ENCODE results near the gene ZNF569. TPM values are rescaled to one million over a fixed set of nuclear protein-coding genes. Genes with fewer than 3 reads are reported as not detected.
"Not testable (repeated sequence)": the region's sequence is repeated elsewhere in the genome, so short reads cannot be mapped to it uniquely, and the experiment has no call there.

The ZNF569 gene
- total RNA-seq = 6.3 TPM

DNA sequence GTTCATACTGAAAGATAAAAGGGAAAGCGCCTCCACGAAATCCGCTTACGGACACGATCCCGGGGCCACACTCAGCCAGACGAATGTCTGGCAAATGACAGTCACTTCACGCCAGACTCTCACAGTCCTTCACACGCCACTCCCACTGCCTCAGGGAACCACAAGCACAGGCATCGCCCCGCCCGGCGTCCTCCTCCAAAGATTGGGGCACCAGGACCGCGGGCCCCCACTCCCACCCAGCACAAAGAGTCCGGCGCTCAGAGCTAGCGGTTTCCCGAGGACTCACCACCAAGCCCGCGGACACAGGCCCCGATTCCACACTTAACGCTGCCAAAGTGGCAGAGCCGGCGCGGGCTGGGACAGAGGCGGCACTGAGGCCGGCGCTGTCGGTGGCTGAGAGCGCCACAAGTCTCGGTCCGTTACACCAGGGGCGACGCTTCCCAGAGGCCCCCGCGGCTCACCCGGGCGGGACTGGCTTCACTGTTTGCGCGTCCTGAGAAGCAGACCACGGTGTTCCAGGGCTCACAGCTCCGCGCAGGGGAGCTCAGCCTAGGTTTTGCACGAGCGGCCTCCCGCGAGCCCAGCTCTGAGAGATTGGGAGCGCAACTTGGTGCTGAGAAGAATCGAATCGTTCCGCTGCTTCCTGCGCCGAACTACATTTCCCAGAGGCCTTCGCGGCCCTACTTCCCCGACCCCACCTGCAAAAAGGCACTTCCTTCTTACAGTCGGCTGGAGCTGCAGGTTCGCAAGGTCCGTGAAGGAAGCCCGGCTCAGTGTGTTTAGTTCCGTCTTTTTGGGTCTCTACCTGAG, at the start of gene ZNF569:
Gene ZNF569, minus strand, starts transcription at position 647 of the 810 bp plus-strand sequence. CDS start 22,523 bp downstream, outside the sequence.
- peak; percentile 91 for DNase-seq (ENCODE audit: low spot score)

- no peak for DNase-seq (ENCODE audit: low spot score)
Measured at GRCh38 chr19:37513397-37513796, 46.2 kb upstream of the ZNF569 start.

DNA sequence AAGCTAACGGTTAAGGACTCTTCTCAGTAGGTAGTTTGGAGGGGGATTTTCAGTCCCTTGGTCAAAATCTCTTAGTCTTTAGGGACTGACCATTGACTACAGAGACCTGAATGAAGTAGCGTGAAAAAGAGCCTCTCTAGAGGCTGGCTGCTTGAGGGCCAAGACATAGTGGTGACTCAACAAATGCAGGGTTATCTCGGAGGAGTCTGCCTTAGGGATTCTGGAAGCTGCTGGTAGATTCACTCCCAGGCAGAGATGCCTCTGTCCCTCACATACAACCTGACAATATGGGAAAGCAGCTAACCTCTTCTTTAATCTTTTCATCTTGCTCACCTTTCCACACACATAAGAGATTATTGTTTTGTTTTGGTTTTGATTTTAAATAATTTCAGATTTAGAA, 44.6 kb upstream of the ZNF569 start:
- no peak for DNase-seq (ENCODE audit: low spot score)

DNA sequence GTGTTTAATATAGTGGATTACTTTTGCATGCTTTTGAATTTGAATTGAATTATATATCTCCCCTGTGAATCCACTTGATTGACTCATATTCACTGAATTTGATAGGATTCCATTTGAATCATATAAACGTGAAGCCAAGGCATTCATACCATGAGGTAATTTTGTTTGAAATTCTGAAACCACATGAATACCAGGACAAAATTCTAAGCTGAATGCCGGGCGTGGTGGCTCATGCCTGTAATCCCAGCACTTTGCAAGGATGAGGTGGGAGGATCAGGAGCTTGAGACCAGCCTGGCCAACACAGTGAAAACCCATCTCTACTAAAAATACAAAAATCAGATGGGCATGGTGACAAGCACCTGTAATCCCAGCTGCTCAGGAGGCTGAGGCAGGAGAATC, 43.9 kb upstream of the ZNF569 start:
- DNase-seq (ENCODE audit: low spot score) = no peak

GRCh38 chr19:37507167-37507464, 39.9 kb upstream of the ZNF569 start:
- no peak for DNase-seq (ENCODE audit: low spot score)

DNA sequence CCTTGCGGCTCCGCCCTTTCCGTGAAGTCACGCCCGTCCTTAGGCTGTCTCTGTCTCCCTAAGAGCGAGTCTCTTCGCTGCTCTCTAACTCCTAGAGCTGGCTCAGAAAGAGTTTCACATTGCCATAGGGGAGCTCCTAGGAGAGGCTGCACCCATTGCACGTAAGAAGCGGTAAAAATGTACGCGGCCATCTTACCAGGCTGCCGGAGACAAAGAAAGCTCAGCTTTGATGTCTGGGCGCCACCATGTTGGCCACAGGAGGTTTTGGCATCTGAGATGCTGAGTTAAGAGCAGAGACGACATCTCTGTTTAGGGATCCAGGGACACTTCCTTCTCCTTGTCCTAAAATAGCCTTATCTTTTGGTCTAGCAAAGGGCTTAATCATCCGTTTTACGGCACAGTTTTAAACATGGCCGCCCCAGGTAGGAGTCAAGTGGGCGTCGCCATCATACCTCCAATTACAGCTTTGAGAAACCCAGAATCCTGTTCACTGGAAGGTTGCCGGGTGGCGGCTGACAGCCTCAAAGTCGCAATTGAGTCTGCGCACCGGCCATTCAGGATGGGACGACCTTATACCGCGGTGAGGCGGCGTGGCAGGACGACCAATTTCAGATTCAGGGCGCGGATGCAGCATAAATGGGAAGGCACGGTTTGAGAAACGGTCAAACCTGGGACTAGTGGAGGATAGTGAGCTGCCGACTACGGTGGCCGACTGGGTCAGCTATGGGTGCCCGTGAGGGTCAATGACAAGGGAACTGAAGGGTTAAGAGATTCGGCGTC, 39.3 kb upstream of the ZNF569 start, which contains the start of gene ZNF793:
Gene ZNF793, plus strand, starts transcription at position 553 of the 780 bp plus-strand sequence. CDS start 16,501 bp downstream, outside the sequence.
- peak; percentile 89 for DNase-seq (ENCODE audit: low spot score)

GRCh38 chr19:37505958-37506386, 38.7 kb upstream of the ZNF569 start:
- no peak for DNase-seq (ENCODE audit: low spot score)

DNA sequence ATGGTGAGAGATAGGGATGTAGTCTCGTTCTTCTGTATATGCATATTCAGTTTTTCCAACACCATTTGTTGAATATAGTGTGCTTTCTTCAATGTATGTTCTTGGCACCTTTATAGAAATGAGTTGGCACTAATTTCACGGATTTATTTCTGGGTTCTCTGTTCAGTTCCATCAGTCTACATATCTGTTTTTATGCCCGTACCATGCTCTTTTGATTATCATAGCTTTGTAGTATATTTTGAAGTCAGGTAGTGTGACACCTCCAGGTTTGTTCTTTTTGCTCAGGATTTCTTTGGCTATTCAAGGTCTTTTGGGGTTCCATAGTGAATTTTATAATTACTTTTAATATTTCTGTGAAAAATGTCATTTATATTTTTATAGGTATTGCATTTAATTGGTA, 25.0 kb upstream of the ZNF569 start:
- no peak for DNase-seq (ENCODE audit: low spot score)

- no peak for DNase-seq (ENCODE audit: low spot score)
Measured at GRCh38 chr19:37484406-37485168, 17.3 kb upstream of the ZNF569 start.

- DNase-seq (ENCODE audit: low spot score) = no peak
Measured at GRCh38 chr19:37472165-37472564, 4.9 kb upstream of the ZNF569 start.

DNA sequence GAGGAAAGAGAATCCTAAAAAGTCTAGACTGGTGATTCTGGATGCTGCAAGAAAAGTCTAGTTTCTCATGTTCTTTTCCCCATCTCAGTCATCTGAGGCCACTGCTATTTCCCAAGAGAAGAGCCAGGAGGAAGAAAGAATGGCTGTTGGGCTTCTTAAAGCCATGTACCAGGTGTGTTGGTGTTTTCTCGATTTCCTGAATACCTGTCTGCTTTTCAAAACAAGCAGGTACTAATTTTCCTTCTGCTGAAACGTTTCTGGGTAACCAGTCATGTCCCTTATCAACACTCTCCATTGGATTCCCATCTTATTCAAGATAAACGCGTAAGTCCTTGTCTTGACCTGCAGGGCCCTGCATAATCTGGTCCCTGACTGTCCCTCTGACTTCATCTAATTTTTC, 3.0 kb upstream of the ZNF569 start:
- DNase-seq (ENCODE audit: low spot score) = no peak

- DNase-seq (ENCODE audit: low spot score) = peak; percentile 92
Measured at GRCh38 chr19:37468961-37469777, 1.9 kb upstream of the ZNF569 start, which contains the start of gene ZNF570. ZNF570 (plus strand) TSS chr19:37469356; CDS start chr19:37470355, 999 bp downstream.

DNA sequence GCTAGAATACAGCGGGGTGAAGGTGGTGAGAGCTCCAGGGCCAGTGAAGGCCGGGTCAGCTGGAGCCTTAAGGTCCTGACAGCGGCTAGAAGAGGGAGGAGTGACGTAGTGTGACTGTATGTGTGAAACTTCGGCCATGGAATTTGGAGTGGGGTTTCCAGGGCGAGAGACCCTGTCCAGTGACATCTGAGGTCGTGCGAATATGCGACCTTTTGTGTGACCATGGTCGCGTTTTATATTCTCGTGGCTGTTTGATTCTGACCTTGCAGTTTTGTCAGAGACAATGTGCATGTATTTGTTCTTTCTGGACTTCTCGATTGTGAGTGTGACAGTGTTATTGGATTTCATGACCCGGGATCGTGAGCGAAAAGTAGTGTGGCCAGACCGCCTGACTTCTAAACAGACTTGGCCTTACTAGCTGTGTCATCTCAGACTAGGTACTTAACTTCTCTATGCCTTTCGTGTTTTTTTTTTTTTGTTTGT, 405 bp upstream of the ZNF569 start:
- no peak for DNase-seq (ENCODE audit: low spot score)

- DNase-seq (ENCODE audit: low spot score) = no peak
Measured at GRCh38 chr19:37466277-37466797, 907 bp downstream of the ZNF569 start.

DNA sequence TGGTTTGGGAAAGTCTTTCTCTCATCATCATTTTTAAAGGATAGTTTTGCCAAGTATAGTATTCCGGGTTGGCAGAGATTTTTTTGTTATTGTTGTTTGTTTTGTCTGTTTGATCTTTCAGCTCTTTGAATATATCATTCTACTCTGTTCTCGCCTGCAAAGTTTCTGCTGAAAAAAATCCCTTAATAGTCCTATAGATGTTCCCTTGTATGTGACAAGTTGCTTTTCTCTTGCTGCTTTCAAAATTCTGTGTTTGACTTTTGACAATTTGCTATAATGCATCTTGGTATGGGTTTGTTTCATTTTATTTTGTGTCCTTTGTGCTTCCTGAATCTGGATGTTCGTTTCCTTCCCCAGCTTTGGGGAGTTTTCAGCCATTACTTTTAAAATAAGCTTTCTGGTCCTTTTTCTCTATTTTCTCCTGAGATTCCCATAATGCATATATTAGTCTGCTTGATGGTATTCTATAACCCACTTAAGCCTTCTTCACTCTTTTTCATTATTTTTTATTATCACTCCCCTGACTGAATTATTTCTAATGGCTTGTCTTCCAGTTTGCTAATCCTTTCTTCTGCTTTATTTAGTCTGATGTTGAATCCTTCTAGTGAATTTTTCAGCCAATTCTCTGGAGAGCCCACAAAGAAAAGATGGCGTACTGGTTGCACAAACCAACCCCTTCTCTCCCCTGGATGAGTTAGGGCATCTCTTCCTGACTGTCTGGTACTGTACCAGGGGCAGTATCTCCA, 14.6 kb downstream of the ZNF569 start:
- DNase-seq (ENCODE audit: low spot score) = no peak

GRCh38 chr19:37413313-37414084, 53.7 kb downstream of the ZNF569 start:
- no peak for DNase-seq (ENCODE audit: low spot score)

DNA sequence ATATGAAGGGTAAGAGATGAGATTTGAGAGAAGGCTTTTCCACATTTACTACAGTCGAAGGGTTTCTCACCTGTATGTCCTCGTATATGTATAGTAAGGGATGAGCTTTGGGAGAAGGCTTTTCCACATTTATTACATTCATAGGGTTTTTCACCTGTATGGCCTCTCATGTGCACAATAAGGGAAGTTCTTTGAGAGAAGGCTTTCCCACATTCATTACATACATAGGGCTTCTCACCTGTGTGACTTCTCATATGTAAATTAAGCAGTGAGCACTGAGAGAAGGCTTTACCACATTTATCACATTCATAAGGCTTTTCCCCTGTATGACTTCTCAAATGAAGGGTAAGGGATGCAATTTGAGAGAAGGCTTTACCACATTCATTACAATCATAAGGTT, 54.5 kb downstream of the ZNF569 start:
- no peak for DNase-seq (ENCODE audit: low spot score)

GRCh38 chr19:37406140-37406846, 61.0 kb downstream of the ZNF569 start:
- not testable (repeated sequence) for DNase-seq (ENCODE audit: low spot score)

GRCh38 chr19:37403403-37403802, 63.8 kb downstream of the ZNF569 start:
- no peak for DNase-seq (ENCODE audit: low spot score)
